ENCODE results near the gene CLMP. TPM values are rescaled to one million over a fixed set of nuclear protein-coding genes. Genes with fewer than 3 reads are reported as not detected.
A peak's percentile ranks its signal among the peaks of the same experiment; 100 is the strongest.
"Not testable (repeated sequence)": the region's sequence is repeated elsewhere in the genome, so short reads cannot be mapped to it uniquely, and the experiment has no call there.

Gene CLMP
- total and polyA plus RNA-seq, 7 experiments from 2014 or later: 0.08 to 0.60 (median 0.27) TPM

DNA sequence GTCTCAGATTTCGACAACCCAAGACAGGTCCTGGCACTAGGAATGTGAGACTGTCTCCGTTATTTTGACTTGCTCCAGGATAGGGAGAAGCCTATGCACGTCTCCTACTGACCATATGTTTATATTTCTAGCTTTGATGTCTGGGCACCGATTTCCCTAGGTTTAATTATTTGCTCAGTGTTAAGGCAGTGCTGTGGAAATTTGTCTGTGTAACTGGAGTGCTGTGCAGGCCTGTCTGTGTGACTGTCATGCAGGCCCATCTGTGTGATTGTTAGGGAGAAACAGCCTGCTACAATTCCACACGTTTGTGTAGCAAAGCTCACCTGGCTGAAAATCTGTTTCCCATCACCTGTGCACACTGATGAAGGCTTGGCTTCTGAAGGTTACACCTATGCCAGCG is 103.5 kb downstream of the CLMP start:
- Histone ChIP-seq H3K4me3 (ENCODE audit: low read length) (no peak overlapping the region), H3K9me3 (ENCODE audit: control insufficient read depth in 2 of 3, low read length in 3 of 3) (no peaks in the 10 kb centered on the region), H3K36me3 (ENCODE audit: control insufficient read depth in 2 of 3, insufficient read depth in 3 of 3, low read length in 3 of 3) (no peaks in the 10 kb centered on the region), H3K27ac (ENCODE audit: low read depth, low read length) (no peak overlapping the region), H3K4me1 (ENCODE audit: control insufficient read depth in 2 of 2, insufficient read depth in 2 of 2, low read length in 2 of 2) (peaks cover 17 to 18% of the 10 kb centered on the region in 2 donors), H3K27me3 (ENCODE audit: control insufficient read depth in 2 of 2, insufficient read depth in 2 of 2, low read length in 2 of 2) (no peaks in the 10 kb centered on the region)
- H3K36me3 Mint-ChIP-seq: no peaks in the 10 kb centered on the region
- CTCF ChIA-PET: interaction anchor here (0.6 to 1.2 kb wide), 3 partner anchors 9 to 240 kb away, joined by 4 to 5 read pairs (median 5); no protein-coding TSS in a partner anchor
- peaks cover 9 to 31% (median 27%) of the 10 kb centered on the region in 7 donors for H3K4me1 Mint-ChIP-seq
- H3K9me3 Mint-ChIP-seq: peaks cover 0 to 3% (median 0%) of the 10 kb centered on the region in 11 donors
- POLR2A ChIA-PET: interaction anchor here (0.8 to 16.3 kb wide), 3 partner anchors 11 to 27 kb away, joined by 3 to 653 read pairs (median 13); partner anchors contain the start of gene HSPA8
- intact Hi-C loops (cut with micrococcal nuclease): no loop called here
- H3K27me3 Mint-ChIP-seq: no peaks in the 10 kb centered on the region
- no peak overlapping the region for H3K4me3 Mint-ChIP-seq
- peak overlapping the region in 7 of 9 donors; percentile 29 to 90 (median 54) for H3K27ac Mint-ChIP-seq
- DNase-seq (no peak), ATAC-seq (no peak)

DNA sequence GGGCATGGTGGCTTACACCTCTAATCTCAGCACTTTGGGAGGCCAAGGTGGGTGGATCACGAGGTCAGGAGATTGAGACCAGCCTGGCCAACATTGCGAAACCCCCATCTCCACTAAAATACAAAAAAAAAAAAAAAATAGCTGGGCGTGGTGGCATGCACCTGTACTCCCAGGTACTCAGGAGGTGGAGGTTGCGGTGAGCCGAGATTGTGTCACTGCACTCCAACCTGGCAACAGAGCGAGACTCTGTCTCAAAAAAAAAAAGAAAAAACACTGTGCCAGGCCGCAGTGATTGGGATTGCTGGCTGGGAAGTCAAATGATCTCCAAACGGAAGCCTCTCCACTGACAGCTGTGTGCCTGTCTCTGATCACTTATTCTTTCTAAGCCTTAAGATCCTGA is 104.9 kb downstream of the CLMP start:
- H3K4me3 ChIP-seq (ENCODE audit: low read length); H3K27ac ChIP-seq (ENCODE audit: low read depth, low read length); H3K36me3 Mint-ChIP-seq; H3K27me3 Mint-ChIP-seq; CTCF ChIA-PET; H3K4me3 Mint-ChIP-seq; ATAC-seq; H3K27me3 ChIP-seq (ENCODE audit: control insufficient read depth in 2 of 2, insufficient read depth in 2 of 2, low read length in 2 of 2); intact Hi-C loops (cut with micrococcal nuclease); H3K9me3 ChIP-seq (ENCODE audit: control insufficient read depth in 2 of 3, low read length in 3 of 3); DNase-seq; H3K9me3 Mint-ChIP-seq; H3K36me3 ChIP-seq (ENCODE audit: control insufficient read depth in 2 of 3, insufficient read depth in 3 of 3, low read length in 3 of 3): not testable (repeated sequence)
- Mint-ChIP-seq H3K4me1 (peaks cover 18 to 44% (median 37%) of the 10 kb centered on the region in 7 donors), H3K27ac (peak overlapping the region in 7 of 9 donors; percentile 27 to 90 (median 55))
- H3K4me1 ChIP-seq (ENCODE audit: control insufficient read depth in 2 of 2, insufficient read depth in 2 of 2, low read length in 2 of 2): peaks cover 22 to 25% of the 10 kb centered on the region in 2 donors
- POLR2A ChIA-PET: interaction anchor here (0.7 to 16.3 kb wide), 3 partner anchors 10 to 318 kb away, joined by 3 to 653 read pairs (median 76); partner anchors contain the start of gene HSPA8

DNA sequence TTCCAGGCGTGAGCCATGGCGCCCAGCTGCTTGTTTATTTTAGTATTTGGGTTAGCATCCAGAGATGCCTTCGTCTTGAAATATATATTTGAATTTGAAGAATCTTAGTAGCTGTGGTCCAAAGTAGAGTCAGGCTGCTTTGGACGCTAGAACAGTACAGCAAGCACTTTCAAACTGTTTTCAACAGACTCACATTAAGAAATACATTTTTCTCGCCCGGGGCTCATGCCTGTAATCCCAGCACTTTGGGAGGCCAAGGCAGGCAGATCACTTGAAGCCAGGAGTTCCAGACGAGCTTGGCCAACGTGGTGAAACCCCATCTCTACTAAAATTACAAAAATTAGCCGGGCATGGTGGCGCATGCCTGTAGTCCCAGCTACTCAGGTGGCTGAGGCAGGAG is 106.2 kb downstream of the CLMP start:
- H3K27ac ChIP-seq (ENCODE audit: low read depth, low read length); DNase-seq; H3K4me3 ChIP-seq (ENCODE audit: low read length); H3K36me3 Mint-ChIP-seq; H3K27me3 ChIP-seq (ENCODE audit: control insufficient read depth in 2 of 2, insufficient read depth in 2 of 2, low read length in 2 of 2); H3K27me3 Mint-ChIP-seq; H3K9me3 ChIP-seq (ENCODE audit: control insufficient read depth in 2 of 3, low read length in 3 of 3); intact Hi-C loops (cut with micrococcal nuclease); ATAC-seq; H3K9me3 Mint-ChIP-seq; H3K36me3 ChIP-seq (ENCODE audit: control insufficient read depth in 2 of 3, insufficient read depth in 3 of 3, low read length in 3 of 3): not testable (repeated sequence)
- H3K4me1 ChIP-seq (ENCODE audit: control insufficient read depth in 2 of 2, insufficient read depth in 2 of 2, low read length in 2 of 2): peaks cover 24 to 26% of the 10 kb centered on the region in 2 donors
- Mint-ChIP-seq H3K27ac (peak overlapping the region in 8 of 9 donors; percentile 41 to 98 (median 92)), H3K4me1 (peaks cover 19 to 55% (median 46%) of the 10 kb centered on the region in 7 donors), H3K4me3 (peak overlapping the region in 2 of 10 donors; percentile 75)
- ChIA-PET CTCF (interaction anchor here (0.8 to 2.2 kb wide), 7 partner anchors 12 to 35 kb away, joined by 4 to 16 read pairs (median 6); partner anchors contain the start of gene HSPA8), POLR2A (interaction anchor here (0.6 to 16.3 kb wide), 4 partner anchors 11 to 25 kb away, joined by 3 to 653 read pairs (median 42); partner anchors contain the start of gene HSPA8)

DNA sequence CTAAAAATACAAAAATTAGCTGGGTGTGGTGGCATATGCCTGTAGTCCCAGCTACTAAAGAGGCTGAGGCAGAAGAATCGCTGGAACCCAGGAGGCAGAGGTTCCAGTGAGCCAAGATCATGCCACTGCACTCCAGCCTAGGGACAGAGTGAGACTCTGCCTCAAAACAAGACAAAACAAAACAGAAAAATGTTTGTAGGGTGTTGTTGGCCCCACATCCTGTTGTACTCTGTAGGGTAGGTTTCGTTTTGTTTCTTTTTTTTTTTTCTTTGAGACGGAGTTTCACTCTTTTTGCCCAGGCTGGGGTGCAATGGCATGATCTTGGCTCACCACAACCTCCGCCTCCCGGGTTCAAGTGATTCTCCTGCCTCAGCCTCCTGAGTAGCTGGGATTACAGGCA is 107.4 kb downstream of the CLMP start:
- Mint-ChIP-seq H3K4me1 (peaks cover 31 to 67% (median 58%) of the 10 kb centered on the region in 7 donors), H3K36me3 (peaks cover 0 to 11% (median 0%) of the 10 kb centered on the region in 5 donors), H3K27ac (peak overlapping the region; percentile 88 to 98 (median 94)), H3K4me3 (peak overlapping the region; percentile 41 to 75 (median 72))
- H3K9me3 ChIP-seq (ENCODE audit: control insufficient read depth in 2 of 3, low read length in 3 of 3); H3K36me3 ChIP-seq (ENCODE audit: control insufficient read depth in 2 of 3, insufficient read depth in 3 of 3, low read length in 3 of 3); H3K27me3 Mint-ChIP-seq; H3K27me3 ChIP-seq (ENCODE audit: control insufficient read depth in 2 of 2, insufficient read depth in 2 of 2, low read length in 2 of 2); H3K9me3 Mint-ChIP-seq: not testable (repeated sequence)
- peak; percentile 88 for ATAC-seq
- intact Hi-C loops (cut with micrococcal nuclease): loop anchor here (1.0 to 2.0 kb wide), 4 partner anchors 13 to 25 kb away; partner anchors contain the start of gene HSPA8 (in 2 of the 2)
- Histone ChIP-seq H3K27ac (ENCODE audit: low read depth, low read length) (peak overlapping the region; percentile 58), H3K4me3 (ENCODE audit: low read length) (peak overlapping the region; percentile 43), H3K4me1 (ENCODE audit: control insufficient read depth in 2 of 2, insufficient read depth in 2 of 2, low read length in 2 of 2) (peaks cover 27 to 38% of the 10 kb centered on the region in 2 donors)
- CTCF ChIA-PET: interaction anchor here (0.6 to 2.2 kb wide), 6 partner anchors 16 to 146 kb away, joined by 3 to 16 read pairs (median 8); partner anchors contain the start of gene HSPA8
- peak in 7 of 9 donors; percentile 41 to 69 (median 56) for DNase-seq
- POLR2A ChIA-PET: interaction anchor here (0.6 to 16.3 kb wide), 4 partner anchors 12 to 24 kb away, joined by 3 to 653 read pairs (median 42); partner anchors contain the start of gene HSPA8

DNA sequence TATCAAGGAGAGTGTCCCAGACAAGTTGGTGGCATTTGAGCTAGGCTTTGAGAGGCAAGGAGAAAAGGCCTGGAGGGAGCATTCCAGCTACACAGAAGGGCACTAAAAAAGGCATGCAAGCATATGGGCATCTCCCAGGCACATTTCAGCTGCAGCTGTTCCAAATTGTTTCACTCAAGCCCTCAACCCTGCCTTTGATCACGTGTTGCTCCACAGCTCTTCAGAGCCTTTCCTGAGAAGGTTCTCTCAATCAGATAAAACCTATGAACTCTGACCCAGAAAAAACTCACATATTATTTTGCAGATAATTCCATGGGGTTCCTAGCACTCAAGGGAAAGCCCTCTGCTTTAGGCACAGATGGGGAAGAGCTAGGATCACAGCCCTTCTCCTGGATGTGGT is 108.7 kb downstream of the CLMP start:
- H3K27me3 ChIP-seq (ENCODE audit: control insufficient read depth in 2 of 2, insufficient read depth in 2 of 2, low read length in 2 of 2): no peaks in the 10 kb centered on the region
- ChIA-PET CTCF (interaction anchor here (0.7 to 1.8 kb wide), 5 partner anchors 14 to 32 kb away, joined by 3 to 9 read pairs (median 5); partner anchors contain the start of gene HSPA8), POLR2A (interaction anchor here (4.9 to 16.3 kb wide), 2 partner anchors 13 to 22 kb away, joined by 76 to 653 read pairs; partner anchors contain the start of gene HSPA8)
- H3K4me1 ChIP-seq (ENCODE audit: control insufficient read depth in 2 of 2, insufficient read depth in 2 of 2, low read length in 2 of 2): peaks cover 27 to 47% of the 10 kb centered on the region in 2 donors
- peak overlapping the region; percentile 48 to 77 (median 70) for H3K4me3 Mint-ChIP-seq
- intact Hi-C loops (cut with micrococcal nuclease): loop anchor here in 1 of 2 donors (2.0 kb wide), 1 partner anchor 14 kb away; no protein-coding TSS in a partner anchor
- peak overlapping the region; percentile 89 to 98 (median 94) for H3K27ac Mint-ChIP-seq
- no peak overlapping the region for H3K4me3 ChIP-seq (ENCODE audit: low read length)
- H3K36me3 ChIP-seq (ENCODE audit: control insufficient read depth in 2 of 3, insufficient read depth in 3 of 3, low read length in 3 of 3): no peaks in the 10 kb centered on the region
- H3K9me3 ChIP-seq (ENCODE audit: control insufficient read depth in 2 of 3, low read length in 3 of 3): no peaks in the 10 kb centered on the region
- ATAC-seq (no peak), DNase-seq (no peak)
- peaks cover 0 to 5% (median 0%) of the 10 kb centered on the region in 11 donors for H3K9me3 Mint-ChIP-seq
- H3K4me1 Mint-ChIP-seq: peaks cover 32 to 72% (median 57%) of the 10 kb centered on the region in 7 donors
- H3K27me3 Mint-ChIP-seq: no peaks in the 10 kb centered on the region
- H3K36me3 Mint-ChIP-seq: peaks cover 0 to 11% (median 0%) of the 10 kb centered on the region in 5 donors
- peak overlapping the region; percentile 9 for H3K27ac ChIP-seq (ENCODE audit: low read depth, low read length)

DNA sequence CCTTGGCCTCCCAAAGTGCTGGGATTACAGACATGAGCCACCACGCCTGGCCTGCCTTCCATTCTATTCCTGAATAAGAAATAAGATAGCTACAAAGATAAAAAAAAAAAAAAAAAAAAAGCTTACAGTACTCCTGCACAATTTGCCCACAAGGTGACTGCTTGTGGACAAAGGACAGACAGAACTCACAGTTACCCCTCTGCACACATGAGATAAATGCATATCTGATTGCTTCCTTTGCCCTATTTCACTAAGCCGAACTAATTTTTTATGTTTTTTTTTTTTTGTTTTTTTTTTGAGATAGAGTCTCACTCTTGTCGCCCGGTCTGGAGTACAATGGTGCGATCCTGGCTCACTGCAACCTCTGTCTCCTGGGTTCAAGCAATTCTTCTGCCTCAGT is 109.6 kb downstream of the CLMP start:
- no peak overlapping the region for H3K27ac ChIP-seq (ENCODE audit: low read depth, low read length)
- H3K27me3 ChIP-seq (ENCODE audit: control insufficient read depth in 2 of 2, insufficient read depth in 2 of 2, low read length in 2 of 2): no peaks in the 10 kb centered on the region
- CTCF ChIA-PET: interaction anchor here (0.7 to 1.7 kb wide), 4 partner anchors 15 to 23 kb away, joined by 3 to 5 read pairs (median 4); partner anchors contain the start of gene HSPA8
- Mint-ChIP-seq H3K27ac (peak overlapping the region in 7 of 9 donors; percentile 41 to 98 (median 89)), H3K4me3 (no peak overlapping the region), H3K27me3 (no peaks in the 10 kb centered on the region), H3K36me3 (peaks cover 0 to 11% (median 0%) of the 10 kb centered on the region in 5 donors), H3K4me1 (peaks cover 32 to 74% (median 53%) of the 10 kb centered on the region in 7 donors), H3K9me3 (peaks cover 0 to 5% (median 0%) of the 10 kb centered on the region in 11 donors)
- no peak for DNase-seq
- no peak for ATAC-seq
- intact Hi-C loops (cut with micrococcal nuclease): no loop called here
- H3K9me3 ChIP-seq (ENCODE audit: control insufficient read depth in 2 of 3, low read length in 3 of 3): no peaks in the 10 kb centered on the region
- no peaks in the 10 kb centered on the region for H3K36me3 ChIP-seq (ENCODE audit: control insufficient read depth in 2 of 3, insufficient read depth in 3 of 3, low read length in 3 of 3)
- POLR2A ChIA-PET: interaction anchor here (4.9 to 16.3 kb wide), 2 partner anchors 14 to 21 kb away, joined by 76 to 653 read pairs; partner anchors contain the start of gene HSPA8
- H3K4me1 ChIP-seq (ENCODE audit: control insufficient read depth in 2 of 2, insufficient read depth in 2 of 2, low read length in 2 of 2): peaks cover 27 to 47% of the 10 kb centered on the region in 2 donors
- H3K4me3 ChIP-seq (ENCODE audit: low read length): no peak overlapping the region

All from naive thymus-derived CD4-positive, alpha-beta T cell (primary cell).